HG02642 (cell line): ENCODE results near the gene PKD1.

Experiments used
- ATAC-seq: cut with Tn5 transposase; IDR thresholded peaks from one replicate; pipeline ENCODE4 v1.9.1; 2021; ENCODE audit warnings: mild to moderate bottlenecking; ENCODE audit not compliant: unreplicated experiment, poor library complexity

Gene PKD1

GRCh38 chr16:2040787-2041522, 94.7 kb downstream of the PKD1 start:
- no peak for ATAC-seq

GRCh38 chr16:2040041-2040786, 95.5 kb downstream of the PKD1 start:
- ATAC-seq, result no peak

GRCh38 chr16:2039274-2040031, 96.2 kb downstream of the PKD1 start:
- ATAC-seq, result no peak
